GM19395 (cell line): ENCODE results near the gene PARD3.
"Not testable (repeated sequence)": the region's sequence is repeated elsewhere in the genome, so short reads cannot be mapped to it uniquely, and the experiment has no call there.

Source experiments
- ATAC-seq: cut with Tn5 transposase; IDR thresholded peaks from one replicate; pipeline ENCODE4 v1.9.1; 2021; ENCODE audit warnings: mild to moderate bottlenecking, moderate library complexity; ENCODE audit not compliant: unreplicated experiment

Gene PARD3

DNA sequence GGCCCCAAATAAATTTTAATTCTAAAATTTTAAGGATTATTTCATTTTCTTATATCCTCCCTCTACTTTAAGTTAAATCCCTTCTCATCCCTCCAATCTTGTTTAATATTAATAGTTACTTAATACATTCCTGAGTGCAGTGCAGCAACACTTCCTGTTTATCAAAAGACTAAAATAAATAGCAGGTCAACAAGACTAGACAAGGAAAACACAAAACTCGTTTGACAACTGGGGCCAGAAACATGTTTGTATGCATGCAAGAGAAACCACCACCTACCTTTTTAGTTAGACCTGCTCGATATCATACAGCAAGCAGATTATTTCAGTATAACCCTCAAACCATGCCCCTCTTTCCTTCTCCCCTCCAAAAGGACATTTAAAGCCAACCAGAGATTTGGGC is 95.8 kb downstream of the PARD3 start:
- no peak for ATAC-seq

- no peak for ATAC-seq
These were observed 97.7 kb downstream of the PARD3 start for GRCh38 chr10:34717429-34717828.

DNA sequence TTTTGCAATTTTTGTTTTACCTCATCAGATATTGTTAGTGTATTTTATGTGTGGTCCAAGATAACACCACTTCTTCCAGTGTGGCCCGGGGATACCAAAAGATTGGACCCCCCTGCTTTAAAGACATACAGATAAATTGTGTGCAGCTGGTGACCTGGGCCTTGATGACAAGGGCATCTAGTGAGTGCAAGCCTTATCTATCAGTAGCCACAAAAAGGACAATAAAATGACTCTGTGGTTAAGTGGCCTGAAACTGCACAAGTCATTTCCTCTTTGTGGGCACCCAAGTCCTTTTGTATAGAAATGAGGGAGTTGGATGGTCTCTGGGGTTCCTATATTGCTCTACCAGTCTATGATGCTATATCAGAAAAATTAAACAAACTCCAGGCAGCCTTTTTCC is 98.1 kb downstream of the PARD3 start:
- peak; percentile 85 for ATAC-seq

DNA sequence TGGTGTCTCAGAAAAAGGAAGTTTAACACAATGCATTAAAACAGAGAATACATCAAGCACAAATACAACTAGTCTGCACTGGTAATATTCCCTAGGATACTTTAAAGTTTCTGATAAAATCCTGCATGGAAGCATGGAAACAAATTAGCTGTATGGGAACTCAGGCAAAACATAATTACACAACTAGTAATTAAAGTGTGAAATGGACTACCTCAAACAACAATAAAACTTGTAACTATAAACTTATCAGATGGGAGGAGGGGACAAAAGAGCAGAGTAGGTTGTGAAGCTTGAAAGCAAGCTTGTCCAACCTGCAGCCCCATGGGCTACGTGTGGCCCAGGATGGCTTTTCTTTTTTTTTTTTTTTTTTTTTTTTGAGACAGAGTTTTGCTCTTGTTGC is 98.9 kb downstream of the PARD3 start:
- no peak for ATAC-seq

- no peak for ATAC-seq
These were observed 99.4 kb downstream of the PARD3 start for GRCh38 chr10:34715511-34716187.

GRCh38 chr10:34713875-34714274 is 101.2 kb downstream of the PARD3 start:
- no peak for ATAC-seq

GRCh38 chr10:34711500-34711899 is 103.6 kb downstream of the PARD3 start:
- ATAC-seq = no peak

GRCh38 chr10:34710391-34710751 is 104.7 kb downstream of the PARD3 start:
- no peak for ATAC-seq

DNA sequence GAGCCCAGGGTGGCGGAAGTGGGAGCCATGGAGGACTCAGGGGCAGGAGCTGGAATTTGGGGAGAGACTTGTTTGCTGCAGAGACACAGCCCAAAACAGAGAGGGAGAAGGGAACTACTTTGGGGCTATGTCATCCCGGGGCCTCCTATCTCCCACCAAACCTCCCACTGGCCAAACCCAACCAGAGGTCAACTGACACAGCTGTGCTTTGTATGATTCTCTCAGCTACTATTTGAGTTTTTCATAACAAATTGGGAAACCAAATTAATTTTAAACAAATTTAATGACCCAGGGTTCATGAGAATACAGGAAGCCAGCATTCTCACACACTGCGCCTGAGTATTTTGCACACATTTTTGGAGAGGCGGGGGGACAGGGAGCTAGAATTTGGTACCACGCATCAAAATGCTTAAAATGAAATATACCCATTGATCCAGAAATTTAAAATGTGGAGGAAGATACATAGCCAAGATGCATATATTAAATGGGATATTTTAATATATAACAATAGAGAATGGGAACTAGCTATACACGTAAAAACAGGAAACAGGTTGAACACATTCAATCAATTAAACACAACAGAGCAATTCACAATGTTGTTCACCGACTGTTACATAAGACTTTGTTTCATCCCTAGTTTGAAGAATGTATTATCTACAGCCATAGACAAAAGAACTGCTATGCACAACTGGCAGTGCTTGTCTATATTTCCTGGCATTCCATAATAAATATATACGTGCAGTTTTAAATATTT is 105.3 kb downstream of the PARD3 start:
- no peak for ATAC-seq

GRCh38 chr10:34707656-34708055 is 107.4 kb downstream of the PARD3 start:
- no peak for ATAC-seq

GRCh38 chr10:34706992-34707391 is 108.1 kb downstream of the PARD3 start:
- ATAC-seq = not testable (repeated sequence)

DNA sequence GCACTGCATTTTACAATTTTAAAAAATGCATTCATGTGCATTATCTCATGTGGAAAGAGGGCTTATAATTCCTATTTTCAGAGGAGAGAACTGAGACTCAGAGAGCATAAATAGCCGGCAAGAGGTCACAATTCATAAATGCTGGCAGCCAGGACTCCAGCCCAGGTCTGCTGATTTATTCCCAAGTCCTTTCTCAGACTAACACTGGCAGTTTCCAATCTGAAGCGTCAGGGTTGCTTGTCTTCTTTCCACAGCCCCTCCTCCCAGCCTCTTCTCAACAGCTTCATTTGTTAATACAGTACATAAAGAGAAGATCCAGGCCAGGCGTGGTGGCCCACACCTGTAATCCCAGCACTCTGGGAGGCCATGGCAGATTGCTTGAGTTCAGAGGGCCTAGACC is 108.9 kb downstream of the PARD3 start:
- no peak for ATAC-seq

GRCh38 chr10:34705563-34705962 is 109.5 kb downstream of the PARD3 start:
- ATAC-seq = peak; percentile 59

DNA sequence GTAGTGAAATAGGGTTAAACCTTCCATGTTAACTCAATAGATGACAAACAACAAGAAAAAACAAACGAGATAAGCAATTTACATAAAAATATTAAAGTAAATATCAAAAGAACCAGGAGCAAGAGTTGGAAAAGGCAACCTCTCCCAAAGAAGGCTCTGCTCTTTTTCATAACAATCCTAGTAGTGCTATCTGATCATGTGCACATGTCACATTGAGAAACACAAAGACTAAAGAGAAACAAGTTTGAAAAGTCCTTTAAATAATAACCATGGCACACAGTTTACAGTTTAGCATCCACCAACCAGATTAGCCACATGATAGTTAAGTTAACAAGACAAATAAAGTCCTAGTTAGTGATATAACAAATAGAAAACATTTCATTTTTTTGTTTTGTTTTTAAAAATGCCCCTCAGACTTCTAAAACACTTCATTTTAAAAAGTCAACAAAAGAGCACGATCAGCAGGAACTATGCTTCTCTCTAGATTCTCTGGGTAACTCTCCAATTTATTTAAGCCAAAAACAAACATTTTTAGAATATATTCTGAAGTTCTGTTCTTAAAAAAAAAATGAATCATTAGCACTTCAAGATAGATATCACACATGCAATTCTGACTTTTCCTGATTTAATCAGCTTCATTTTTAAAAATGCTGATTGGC is 110.4 kb downstream of the PARD3 start:
- no peak for ATAC-seq

GRCh38 chr10:34702982-34703381 is 112.1 kb downstream of the PARD3 start:
- ATAC-seq = no peak

DNA sequence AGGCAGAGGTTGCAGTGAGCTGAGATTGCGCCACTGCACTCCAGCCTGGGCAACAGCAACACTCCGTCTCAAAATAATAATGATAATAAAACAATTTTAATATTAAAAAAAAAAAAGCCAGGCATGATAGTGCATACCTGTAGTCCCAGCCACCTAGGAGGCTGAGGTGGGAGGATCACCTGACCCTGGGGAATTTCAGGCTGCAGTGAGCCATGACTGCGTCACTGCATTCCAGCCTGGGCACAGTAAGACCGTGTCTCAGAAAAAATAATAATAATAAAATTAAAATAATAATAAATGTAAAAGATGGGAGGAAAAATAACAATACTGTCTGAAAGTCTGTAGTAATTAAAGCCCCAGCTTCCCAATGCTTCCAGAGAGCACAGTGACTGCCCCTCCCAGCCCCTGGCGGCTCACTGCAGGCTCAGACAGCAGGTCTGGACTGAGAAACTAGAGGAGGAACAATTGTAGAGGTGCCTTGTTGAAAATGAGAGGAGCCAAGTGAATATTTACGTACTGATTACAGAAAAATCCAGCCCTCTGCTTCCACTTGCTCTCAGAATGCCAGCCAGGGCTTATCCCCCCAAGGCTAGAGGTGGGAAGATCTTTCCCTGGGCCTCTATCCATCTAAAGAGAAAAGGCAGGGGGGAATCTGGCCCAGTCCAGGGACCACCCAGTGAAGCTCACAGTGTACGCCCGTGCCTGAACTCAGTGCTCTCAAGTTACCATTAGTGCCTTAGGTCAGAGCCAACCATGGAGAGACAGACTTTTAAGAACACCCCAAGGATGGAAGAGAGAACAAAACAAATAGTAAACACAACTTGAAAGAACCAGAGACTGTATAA is 112.8 kb downstream of the PARD3 start:
- no peak for ATAC-seq

DNA sequence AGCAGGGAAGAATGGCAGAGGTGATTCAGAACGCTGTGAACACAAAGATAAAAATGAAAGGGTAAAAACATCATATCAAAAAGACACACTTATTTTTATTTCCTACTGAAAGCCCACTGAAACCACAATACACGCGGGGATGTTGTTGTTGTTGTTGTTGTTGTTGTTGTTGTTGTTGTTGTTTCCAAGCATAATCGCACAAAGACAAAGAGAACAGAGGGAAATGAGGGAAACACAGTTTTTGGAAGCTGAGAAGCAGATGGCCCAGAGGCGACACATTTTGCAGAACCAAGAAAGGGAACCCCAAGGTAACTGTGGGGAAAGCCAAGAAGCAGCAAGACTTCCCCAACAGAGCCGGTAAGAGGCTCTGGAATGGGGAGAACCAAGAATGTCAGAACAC is 113.9 kb downstream of the PARD3 start:
- ATAC-seq = no peak

GRCh38 chr10:34700752-34701151 is 114.3 kb downstream of the PARD3 start:
- not testable (repeated sequence) for ATAC-seq

- no peak for ATAC-seq
These were observed 115.1 kb downstream of the PARD3 start for GRCh38 chr10:34699904-34700517.

- ATAC-seq = no peak
These were observed 116.1 kb downstream of the PARD3 start for GRCh38 chr10:34698979-34699378.
